Esophagus squamous epithelium (tissue), 5 donors: ENCODE data around the gene RBM19. TPM values are rescaled to one million over a fixed set of nuclear protein-coding genes. Genes with fewer than 3 reads are reported as not detected.

Experiments used
- DNase-seq: peaks from one replicate; lab custom pipeline; 2025; lab: John Stamatoyannopoulos, UW
- H3K27ac ChIP-seq, 4 donors: fragments of 200-600 bp; sonication (generic); one replicate each; pipeline ENCODE4 v1.5.1; 2016 to 2019; ENCODE audit warnings: mild to moderate bottlenecking in 1 of 4
- H3K27me3 ChIP-seq, 4 donors: fragments of 200-600 bp; sonication (generic); 1 replicate in 3 of 4; 2 replicates in 1 of 4; pipeline versions ENCODE4 v1.5.1 to v1.6.0; 2017 to 2021; ENCODE audit warnings: antibody characterized with exemption in 1 of 4
- H3K36me3 ChIP-seq, 3 donors: fragments of 200-600 bp; sonication (generic); one replicate each; pipeline ENCODE4 v1.5.1; 2016 to 2019
- H3K4me1 ChIP-seq, 3 donors: fragments of 200-600 bp; sonication (generic); one replicate each; pipeline ENCODE4 v1.5.1; 2017 to 2019
- H3K4me3 ChIP-seq, 4 donors: fragments of 200-600 bp; sonication (generic); 1 replicate in 3 of 4; 2 replicates in 1 of 4; pipeline ENCODE4 v1.5.1; 2016 to 2019; ENCODE audit warnings: mild to moderate bottlenecking in 2 of 4, moderate library complexity in 1 of 4
- H3K9me3 ChIP-seq, 3 donors: fragments of 200-600 bp; sonication (generic); one replicate each; pipeline ENCODE4 v1.5.1; 2016 to 2019
- CTCF ChIP-seq, 6 experiments: fragments of 450-650 bp in 4 of 6; fragments of 200-600 bp in 2 of 6; sonication (generic) in 2 of 6; IDR thresholded peaks; one replicate each; pipeline ENCODE4 v1.5.1; 2016 to 2019; ENCODE audit warnings: antibody characterized with exemption in 6 of 6, mild to moderate bottlenecking in 4 of 6, moderate library complexity in 4 of 6
- POLR2A ChIP-seq, 4 donors: fragments of 450-650 bp; IDR thresholded peaks; one replicate each; pipeline ENCODE4 v1.6.1; 2017; ENCODE audit warnings: antibody characterized with exemption in 4 of 4, mild to moderate bottlenecking in 4 of 4, moderate library complexity in 3 of 4
- WGBS, 2 donors: methylation state at CpG; one replicate each; pipeline ENCODE4 v1.1.5; 2018; 5-methylcytosine and 5-hydroxymethylcytosine counted together
- intact Hi-C: fragments of 100-400 bp; cut with DNase I; formaldehyde crosslinking; loops from one replicate; pipeline ENCODE4 v1.15.0; 2022
- total RNA-seq, 4 donors: library from RNA; depleted of rRNA; stranded (reverse); fragments of >200 nt; gene quantifications; one replicate each; pipeline ENCODE4 v1.1.0, GENCODE V29; 2016
- donor health status: DM: yes; HTN: yes; CAD: no.

RBM19 gene
- total RNA-seq, 4 donors from 2014 or later: 13.1 to 32.8 (median 27.4) TPM

DNA sequence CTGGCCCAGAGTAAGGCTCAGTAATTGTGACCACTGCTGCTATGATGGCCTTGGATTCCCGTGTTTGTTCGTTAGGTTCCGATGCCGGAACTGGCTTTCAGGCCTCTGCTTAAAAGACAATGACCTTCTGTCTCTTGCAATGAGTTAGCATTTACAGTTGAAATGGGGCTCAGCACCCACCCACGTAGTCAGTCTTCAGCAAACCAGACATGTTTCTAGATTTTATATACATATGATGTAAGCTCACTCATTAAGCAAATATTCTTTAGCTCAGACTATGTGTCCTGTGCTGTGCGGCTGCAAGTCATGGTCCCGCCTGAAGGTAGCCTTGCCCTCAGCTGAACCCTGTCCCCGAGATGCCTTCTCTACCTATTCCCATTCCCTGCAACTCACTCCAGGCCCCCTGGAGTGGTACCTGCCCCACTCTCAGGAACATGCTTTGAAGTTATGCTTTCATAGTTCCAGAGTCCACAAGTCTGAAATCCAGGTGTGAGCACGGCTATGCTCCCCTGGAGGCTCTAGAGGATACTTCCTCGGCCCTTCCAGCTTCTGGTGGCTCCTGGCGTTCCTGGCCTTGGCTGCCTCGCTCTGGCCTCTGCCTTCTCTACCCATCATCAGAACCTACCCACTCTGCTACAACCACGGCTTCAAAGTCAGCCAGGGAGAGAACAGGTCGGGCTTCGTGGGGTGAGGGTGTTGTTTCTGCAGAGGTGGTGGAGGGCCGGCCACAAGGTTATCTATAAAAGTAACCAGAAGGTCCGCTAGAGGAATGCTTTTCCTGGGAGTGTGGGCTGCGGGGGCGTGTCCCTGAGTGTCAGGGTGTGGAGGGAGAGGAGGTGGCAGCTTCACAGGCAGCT lies 157.8 kb downstream of the RBM19 start:
- no peak for DNase-seq
- WGBS, 2 donors: 83 to 88% methylated on average over 14 of the region's 19 CpGs
- Histone ChIP-seq H3K27ac (no peak overlapping the region), H3K4me1 (no peaks in the 10 kb centered on the region), H3K36me3 (no peaks in the 10 kb centered on the region), H3K27me3 (peaks cover 0 to 10% (median 0%) of the 10 kb centered on the region in 4 donors), H3K4me3 (no peak overlapping the region), H3K9me3 (peaks cover 0 to 11% (median 0%) of the 10 kb centered on the region in 3 donors)
- intact Hi-C loops: no loop called here
- no peak for TF ChIP-seq CTCF (IDR thresholded peaks at IDR 0.05)
- TF ChIP-seq POLR2A (IDR thresholded peaks at IDR 0.05): no peak

DNA sequence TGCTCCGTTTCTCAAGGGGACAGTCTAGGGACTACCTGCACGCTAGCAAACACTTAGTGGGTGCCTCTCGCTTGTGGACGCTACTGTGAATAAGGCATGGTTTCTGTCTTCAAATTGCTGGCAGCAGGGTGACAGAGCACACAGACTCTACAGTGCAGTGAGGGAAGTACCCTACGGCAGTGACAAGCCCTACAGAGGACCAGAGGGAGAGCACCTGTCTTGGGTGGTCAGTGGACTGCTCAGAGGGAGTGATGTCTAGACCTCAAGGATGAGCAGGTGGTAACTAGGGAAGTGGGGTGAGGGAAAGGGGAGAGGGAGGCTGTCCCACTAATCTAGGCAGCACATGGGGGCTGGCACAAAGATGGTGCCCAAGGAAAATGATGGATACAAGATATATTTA lies 160.5 kb downstream of the RBM19 start:
- WGBS, 2 donors: 76% methylated on average over 3 of the region's 5 CpGs; no CpG with 5 or more reads in 1 of the 2 donors
- no peaks in the 10 kb centered on the region for H3K4me1 ChIP-seq
- peaks cover 0 to 17% (median 0%) of the 10 kb centered on the region in 4 donors for H3K27me3 ChIP-seq
- H3K9me3 ChIP-seq: peaks cover 0 to 7% (median 0%) of the 10 kb centered on the region in 3 donors
- DNase-seq: no peak
- H3K4me3 ChIP-seq: no peak overlapping the region
- intact Hi-C loops: no loop called here
- H3K36me3 ChIP-seq: no peaks in the 10 kb centered on the region
- H3K27ac ChIP-seq: no peak overlapping the region
- TF ChIP-seq POLR2A (IDR thresholded peaks at IDR 0.05): no peak
- TF ChIP-seq CTCF (IDR thresholded peaks at IDR 0.05): no peak

GRCh38 chr12:113804961-113805600 lies 161.0 kb downstream of the RBM19 start:
- DNase-seq: no peak
- Histone ChIP-seq H3K4me1 (no peaks in the 10 kb centered on the region), H3K36me3 (no peaks in the 10 kb centered on the region), H3K4me3 (no peak overlapping the region), H3K27me3 (peaks cover 0 to 17% (median 0%) of the 10 kb centered on the region in 4 donors), H3K27ac (no peak overlapping the region), H3K9me3 (peaks cover 0 to 7% (median 0%) of the 10 kb centered on the region in 3 donors)
- 46 to 49% methylated on average over 11 to 12 of the region's 16 CpGs for WGBS, 2 donors
- TF ChIP-seq CTCF (IDR thresholded peaks at IDR 0.05): no peak
- intact Hi-C loops: no loop called here

GRCh38 chr12:113803759-113804140 lies 162.4 kb downstream of the RBM19 start:
- H3K4me1 ChIP-seq: no peaks in the 10 kb centered on the region
- intact Hi-C loops: no loop called here
- H3K9me3 ChIP-seq: peaks cover 0 to 7% (median 0%) of the 10 kb centered on the region in 3 donors
- no peak for DNase-seq
- peaks cover 0 to 17% (median 0%) of the 10 kb centered on the region in 4 donors for H3K27me3 ChIP-seq
- WGBS, 2 donors: 89 to 93% methylated on average over 3 of the region's 3 CpGs
- TF ChIP-seq POLR2A (IDR thresholded peaks at IDR 0.05): no peak
- TF ChIP-seq CTCF (IDR thresholded peaks at IDR 0.05): no peak
- no peak overlapping the region for H3K27ac ChIP-seq
- no peak overlapping the region for H3K4me3 ChIP-seq
- no peaks in the 10 kb centered on the region for H3K36me3 ChIP-seq
